Dedifferentiated amniotic fluid mesenchymal stem cell (primary cell): ENCODE results near the gene ATG7.

Experiments used
- DNase-seq: peaks from one replicate; pipeline ENCODE4 v3.0.0-alpha.2; 2016; ENCODE audit errors: extremely low spot score

Gene ATG7, protein sequence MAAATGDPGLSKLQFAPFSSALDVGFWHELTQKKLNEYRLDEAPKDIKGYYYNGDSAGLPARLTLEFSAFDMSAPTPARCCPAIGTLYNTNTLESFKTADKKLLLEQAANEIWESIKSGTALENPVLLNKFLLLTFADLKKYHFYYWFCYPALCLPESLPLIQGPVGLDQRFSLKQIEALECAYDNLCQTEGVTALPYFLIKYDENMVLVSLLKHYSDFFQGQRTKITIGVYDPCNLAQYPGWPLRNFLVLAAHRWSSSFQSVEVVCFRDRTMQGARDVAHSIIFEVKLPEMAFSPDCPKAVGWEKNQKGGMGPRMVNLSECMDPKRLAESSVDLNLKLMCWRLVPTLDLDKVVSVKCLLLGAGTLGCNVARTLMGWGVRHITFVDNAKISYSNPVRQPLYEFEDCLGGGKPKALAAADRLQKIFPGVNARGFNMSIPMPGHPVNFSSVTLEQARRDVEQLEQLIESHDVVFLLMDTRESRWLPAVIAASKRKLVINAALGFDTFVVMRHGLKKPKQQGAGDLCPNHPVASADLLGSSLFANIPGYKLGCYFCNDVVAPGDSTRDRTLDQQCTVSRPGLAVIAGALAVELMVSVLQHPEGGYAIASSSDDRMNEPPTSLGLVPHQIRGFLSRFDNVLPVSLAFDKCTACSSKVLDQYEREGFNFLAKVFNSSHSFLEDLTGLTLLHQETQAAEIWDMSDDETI

DNA sequence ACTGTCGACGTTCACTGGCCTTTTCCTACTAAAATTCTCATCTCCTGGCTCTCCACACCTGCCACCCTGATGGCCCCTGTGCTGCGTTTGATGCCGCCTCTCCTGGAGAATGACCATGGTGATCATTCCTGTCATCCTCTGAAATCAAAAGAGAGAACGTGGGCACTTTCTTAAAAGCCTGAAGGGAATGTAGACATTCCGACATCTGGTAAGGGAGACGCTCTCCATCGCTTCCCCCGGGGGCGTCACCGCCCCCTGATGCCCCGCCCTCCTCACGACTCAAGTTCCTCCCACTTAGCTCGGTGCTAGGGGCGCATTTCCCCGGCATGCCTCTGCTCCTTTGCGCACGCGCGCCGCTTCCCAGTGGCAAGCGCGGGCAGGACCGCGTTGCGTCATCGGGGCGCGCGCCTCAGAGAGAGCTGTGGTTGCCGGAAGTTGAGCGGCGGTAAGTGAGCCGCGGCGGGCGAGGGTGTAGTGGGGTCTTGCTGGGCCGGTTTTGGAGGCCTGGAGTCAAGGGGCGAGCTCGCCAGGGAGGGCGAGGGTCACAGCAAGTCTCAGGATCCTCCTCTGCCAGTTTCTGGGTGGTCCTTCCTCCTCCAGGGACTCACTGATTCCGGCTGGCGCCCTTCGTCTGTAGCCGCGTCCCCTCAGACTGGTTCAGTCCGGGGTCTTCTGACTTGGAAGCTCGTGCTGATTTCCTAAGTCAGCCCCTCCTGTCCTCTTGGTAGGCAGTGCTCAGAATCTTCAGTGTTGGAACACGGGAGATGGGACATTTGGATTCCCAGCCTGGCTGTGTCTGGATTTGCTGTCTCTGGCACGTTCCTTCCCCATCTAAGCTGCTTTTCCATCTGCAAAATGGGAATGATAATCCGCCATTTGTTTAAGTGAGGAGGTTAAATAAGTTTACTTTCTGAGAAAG lies at the start of gene ATG7:
Gene ATG7 (plus strand): TSS at position 412 of the 919 bp plus-strand sequence. CDS start 26,299 bp downstream, outside the sequence.
- DNase-seq: peak; percentile 96

DNA sequence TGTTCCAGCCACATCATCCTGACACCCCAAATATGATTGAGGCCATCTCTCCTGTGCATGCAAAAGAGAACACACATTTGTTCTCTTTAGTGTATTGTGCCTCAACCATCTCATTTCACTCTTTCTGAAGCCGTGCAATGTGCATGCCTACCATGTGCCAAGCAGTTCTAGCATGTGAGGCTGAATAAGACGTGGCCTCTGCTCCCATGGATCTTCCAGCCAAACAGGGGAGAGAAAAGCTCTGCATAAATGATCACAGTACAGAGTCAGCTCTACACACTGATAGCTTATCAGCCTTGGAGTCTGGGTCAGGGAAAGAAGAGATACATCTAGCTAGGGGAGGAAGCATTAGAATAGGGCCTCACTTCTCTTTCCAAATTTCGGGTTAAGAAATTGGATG lies 48.2 kb upstream of the ATG7 start:
- no peak for DNase-seq

DNA sequence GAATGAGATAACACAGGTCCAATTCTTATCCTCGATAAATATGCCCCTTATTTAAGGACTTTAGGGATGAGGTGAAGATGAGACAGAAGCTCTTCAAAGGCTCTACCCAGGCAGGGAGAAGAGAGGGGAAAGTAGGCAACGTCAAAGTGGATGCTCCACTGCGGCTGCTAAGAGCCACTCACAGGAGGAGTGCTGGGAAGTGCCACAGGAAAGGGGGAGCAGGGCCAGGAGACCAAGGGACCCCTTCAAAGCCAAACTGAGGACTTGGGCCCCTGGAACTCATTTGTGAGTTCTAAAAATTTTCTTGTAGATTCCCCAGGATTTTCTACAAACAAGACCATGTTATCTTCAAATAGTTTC lies 47.3 kb upstream of the ATG7 start:
- DNase-seq: no peak

DNA sequence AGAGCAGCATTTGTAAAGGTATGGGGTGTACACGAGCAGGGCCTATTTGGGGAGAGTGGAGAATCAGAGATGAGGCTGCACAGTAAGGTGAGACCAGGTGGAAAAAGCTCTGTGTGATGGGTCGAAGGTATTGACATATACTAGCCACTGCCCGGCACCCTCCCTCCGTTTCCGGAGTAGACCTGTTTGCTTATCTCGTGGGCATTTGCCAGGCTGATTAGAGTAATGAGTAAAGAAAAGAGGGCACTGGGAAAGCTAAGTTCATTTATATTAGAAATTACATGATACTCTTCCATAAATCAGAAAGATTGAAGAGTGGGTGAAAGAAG lies 46.2 kb upstream of the ATG7 start:
- no peak for DNase-seq

DNA sequence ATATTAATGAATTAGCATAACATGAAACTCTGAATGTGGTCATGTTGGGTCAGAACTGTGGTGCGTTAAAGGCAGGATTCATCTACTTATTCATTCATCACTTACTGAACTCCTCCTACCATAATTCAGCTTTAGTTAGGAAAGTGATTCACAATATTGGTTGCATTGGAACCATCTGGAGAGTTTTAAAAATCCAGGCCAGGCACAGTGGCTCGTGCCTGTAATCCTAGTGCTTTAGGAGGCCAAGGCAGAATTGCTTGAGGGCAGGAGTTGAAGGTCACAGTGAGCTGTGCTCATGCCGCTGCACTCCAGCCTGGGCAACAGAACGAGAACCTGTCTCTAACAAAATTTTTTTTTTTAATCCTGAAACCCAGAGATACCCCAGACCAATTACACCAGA lies 44.2 kb upstream of the ATG7 start:
- DNase-seq: no peak

DNA sequence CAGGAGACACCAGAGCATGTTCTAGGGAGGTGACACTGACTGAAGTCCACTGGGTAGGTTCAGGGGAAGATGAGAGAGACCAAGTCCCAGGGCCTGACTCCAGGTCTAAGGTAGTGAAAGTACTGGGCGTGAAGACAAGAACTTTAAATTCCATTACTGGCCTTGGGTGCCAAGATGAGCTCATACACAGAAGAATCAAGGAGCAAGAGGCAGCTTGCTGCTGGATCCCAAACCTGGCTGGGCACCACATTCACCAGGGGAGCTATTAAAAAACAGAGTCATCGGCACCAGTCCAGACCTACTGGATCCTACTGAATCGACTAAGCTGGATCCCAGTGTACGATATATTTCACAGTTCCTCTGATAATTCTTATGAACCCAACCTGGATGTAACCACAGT lies 42.1 kb upstream of the ATG7 start:
- DNase-seq: no peak

DNA sequence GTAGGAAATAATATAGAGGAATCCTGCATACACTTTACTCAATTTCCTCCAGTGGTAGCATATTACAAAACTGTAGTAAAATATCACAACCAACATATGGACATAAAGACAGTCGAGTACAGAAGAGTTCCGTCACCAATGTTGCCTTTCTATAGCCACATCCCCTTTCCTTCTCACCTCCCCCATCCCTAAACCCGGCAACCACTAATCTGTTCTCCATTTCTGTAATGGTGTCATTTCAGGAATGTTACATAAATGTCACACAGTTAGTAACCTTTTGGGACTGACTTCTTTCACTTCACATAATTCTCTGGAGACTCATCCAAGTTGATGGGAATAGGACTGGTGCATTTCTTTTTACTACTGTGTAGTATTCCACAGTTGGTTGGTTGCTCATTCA lies 41.4 kb upstream of the ATG7 start:
- DNase-seq: no peak

DNA sequence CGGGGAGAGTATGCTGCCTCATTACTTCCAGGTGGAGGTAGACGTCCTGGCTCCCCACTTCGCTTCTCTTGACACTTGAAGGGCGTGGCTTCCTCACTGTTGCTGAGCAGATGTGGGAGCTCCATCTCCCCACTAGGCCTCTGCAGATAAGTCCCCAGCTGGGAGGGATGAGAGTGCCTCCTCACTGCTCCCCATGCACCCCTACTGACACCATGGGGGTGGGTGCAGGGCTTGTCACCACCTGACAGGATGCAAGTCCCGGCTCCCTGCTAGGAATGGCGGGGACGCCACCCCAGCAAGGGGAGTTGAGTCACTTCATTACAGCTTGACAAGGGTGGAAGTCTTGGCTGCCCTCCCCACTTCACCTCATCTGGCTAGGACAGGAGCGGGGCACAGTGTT lies 36.8 kb upstream of the ATG7 start:
- no peak for DNase-seq

DNA sequence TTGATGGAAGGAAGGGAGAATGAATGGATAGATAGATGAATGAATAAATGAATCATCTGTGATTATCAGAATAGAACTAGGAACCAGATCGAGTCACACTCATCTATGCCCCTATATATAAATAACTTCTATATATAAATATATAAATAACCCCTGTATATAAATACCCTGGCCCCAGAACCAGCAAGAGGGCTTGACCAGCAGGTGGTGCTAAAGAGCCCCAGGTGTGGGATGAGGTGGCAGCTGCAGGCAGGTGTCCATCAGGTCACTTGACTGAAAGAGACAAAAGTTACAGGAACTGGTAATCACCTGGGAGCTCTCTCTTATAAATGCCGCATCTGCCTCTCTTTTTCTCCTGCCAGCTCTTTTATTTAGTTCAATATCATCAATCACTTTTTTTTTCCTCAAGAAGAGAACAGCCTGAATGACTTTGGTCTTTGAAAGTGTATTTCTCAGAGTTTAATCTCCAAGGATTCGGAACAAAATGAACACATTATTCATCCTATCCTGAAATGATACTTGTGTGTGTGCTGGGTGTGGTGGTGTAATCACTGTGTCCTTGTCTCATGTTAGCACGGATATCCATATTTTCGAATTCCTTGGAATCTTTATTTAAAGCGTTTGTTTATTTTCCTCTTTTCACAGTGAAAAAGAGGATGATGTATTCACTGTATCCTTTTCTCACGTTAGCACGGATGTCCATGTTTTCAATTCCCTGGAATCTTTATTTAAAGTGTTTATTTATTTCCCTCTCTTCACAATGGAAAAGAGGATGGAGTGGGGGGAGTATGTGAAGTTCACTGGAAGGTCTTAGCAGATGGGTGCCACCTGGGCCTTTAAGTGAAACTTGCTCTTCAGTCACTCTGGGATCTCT lies 35.4 kb upstream of the ATG7 start:
- peak; percentile 65 for DNase-seq

DNA sequence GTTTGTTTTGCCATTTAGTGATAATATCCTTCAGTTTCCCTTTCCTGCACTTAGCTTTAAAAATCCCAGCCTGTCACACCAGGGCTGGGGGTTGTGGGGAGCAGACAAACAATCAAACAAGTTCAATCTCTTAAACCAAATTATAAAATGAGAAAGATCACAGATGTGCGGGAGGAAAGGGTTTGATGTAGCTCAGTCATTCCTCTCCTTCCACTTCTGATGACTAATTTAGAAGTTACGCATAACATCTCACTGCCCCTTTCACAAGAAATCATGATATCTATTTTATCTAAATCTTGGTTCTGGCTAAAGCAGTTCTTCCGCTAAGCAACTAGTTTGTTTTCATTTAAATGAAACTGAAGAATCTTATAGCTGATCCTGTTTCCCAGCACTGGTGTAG lies 34.1 kb upstream of the ATG7 start:
- DNase-seq: peak; percentile 88

DNA sequence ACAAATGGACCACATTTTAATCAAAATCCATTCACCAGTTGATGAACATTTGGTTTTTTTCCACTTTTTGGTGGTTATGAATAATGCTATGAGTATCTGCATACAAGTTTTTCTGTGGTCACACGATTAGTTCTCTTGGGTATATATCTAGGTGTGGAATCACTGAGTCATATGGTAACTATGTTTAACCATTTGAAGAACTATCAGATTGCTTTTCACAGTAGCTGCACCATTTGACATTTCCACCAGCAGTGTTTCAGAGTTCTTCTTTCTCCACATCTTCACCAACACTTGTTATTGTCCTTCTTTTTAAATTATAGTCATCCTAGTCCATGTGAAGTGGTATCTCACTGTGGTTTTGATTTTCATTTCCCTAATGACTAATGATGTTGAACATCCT lies 33.3 kb upstream of the ATG7 start:
- DNase-seq: peak; percentile 63

DNA sequence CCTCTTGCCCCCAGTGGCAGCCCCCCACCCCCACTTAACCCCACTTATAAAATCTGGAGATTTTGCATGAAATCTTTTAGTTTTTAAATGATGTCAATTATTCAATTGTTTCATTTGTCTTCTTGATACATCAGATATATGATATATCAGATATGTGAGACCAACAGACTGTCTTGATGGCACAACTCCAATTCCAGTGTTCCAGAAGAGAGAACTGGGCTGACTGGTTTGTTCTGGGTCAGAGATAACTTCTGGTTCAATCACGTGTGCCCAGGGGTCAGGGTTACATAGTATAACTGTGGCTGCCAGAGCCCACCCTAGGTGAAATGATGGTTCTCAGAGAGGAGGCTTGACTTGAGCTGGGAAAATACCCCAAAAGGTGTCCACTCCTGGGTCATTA lies 32.4 kb upstream of the ATG7 start:
- no peak for DNase-seq

DNA sequence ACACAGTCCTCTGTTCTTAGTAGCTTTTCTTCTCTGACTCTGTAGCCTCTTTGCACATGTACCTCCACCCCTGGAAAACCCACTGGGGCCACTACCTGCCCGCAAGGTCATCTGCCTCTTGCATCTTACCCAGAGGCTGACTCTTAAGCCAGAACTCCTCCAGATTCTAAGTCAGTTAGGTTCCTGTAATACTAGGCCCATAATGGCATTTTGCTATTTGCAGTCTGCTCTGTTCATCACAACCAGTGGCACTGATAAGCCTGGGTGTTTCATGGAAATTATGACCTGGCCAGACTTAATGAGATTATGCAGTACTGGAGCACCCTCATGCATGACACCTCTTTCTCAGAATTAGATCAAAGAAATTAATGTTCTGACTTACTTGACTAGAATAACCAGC lies 31.7 kb upstream of the ATG7 start:
- no peak for DNase-seq

DNA sequence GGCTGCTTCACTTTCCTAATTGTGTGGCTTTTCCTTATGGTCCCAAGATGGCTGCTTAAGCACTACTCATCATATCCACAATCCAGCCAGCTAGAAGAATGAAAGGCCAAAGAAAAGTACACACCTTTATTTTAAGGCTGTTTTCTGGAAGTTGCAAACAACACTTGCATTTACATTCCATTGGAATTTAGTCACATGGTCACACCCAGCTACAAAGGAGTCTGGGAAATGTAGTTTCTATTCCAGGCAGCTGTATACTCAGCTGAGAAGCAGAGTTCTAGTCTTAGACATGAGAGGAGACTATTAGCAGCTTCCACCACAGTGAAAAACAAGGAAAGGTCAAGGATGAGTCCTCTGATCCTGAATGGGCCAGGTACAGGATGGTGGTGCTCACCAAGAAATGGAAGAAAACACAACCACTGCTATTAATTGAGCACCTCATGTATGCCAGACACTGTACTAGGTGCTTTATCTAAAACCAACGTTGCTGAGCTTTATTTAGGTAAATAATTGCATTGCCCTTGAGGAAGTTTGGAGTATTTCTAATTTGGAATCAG lies 28.0 kb upstream of the ATG7 start:
- DNase-seq: peak; percentile 23

DNA sequence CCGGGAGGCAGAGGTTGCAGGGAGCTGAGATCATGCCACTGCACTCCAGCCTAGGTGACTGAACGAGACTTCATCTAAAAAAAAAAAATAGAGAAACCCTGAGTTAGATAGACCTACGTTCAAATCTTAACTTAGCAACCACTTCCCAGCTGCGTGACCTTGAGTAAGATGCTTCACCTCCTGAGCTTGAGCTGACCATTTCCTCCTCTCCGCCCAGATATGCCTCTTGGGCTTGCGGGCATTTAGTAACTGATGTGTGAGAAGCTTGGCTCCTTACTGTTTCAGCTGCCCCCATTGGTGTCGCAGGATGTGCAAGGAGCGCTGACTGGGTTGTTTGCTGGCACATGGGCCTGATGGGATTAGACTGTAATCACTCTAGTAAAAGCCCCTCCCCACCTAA lies 26.9 kb upstream of the ATG7 start:
- DNase-seq: no peak

DNA sequence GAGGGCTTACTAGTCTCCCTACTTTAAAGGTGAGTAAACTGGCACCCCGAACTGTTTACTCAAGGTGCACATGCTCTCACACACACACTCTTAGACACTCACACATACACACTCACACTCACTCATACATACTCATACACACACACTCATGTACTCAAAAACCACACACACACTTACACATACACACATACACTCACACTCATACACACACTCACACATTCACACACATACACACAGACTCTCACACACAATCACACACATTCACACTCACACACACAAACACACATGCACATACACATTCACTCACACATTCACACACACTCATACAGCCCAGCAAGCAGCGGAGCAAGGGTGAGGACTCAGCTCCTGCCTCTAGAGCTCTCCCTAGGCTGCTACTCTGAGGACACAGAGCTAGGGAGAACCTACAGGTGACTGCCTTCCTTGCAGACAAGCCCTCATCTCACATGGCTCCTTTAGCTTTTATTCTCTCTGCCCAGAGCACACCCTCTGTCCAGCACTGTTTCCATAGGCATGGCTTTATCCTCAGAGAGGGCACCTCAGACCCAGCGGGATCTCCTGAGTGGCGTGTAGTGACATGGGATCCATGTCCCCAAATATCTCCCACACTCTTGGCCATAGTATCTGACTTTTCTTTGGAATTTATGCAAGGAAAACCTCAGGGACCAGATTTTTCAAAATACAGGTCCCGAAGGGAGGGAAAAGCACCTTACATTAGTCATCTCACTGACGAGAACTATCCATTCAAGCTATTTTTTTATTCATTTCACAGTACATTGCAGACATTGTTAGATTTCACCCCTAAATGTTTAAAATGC lies 26.2 kb upstream of the ATG7 start:
- DNase-seq: no peak

DNA sequence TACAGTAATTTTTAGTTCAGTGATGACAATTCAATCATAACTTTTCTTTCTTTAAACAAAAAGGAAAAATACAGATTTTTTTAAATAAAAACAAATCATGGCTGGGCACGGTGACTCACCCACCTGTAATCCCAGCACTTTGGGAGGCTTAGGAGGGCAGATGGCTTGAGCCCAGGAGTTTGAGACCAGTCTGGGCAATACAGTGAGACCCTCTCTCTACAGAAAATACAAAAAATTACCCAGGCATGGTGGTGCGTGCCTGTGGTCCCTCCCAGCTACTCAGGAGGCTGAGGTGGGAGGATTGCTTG lies 25.6 kb upstream of the ATG7 start:
- no peak for DNase-seq

DNA sequence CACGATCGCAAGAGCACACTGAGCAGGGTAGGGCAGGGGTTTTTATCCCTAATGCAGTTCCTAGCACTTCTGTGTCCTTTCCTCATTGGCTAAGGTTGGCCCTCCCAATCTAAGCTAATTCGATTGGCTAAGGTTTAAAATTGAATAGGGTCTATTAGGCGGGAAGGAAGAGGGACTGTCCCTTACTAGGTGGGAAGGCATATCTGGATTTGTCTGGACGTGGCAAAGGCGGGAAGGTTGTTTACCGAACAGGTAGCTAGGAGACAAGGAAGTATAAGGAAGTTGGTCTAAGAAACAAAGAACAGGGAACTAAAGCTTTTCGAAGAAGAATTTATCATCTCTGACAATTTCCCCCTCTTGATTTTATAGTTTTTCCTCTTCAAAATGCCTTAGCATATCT lies 24.8 kb upstream of the ATG7 start:
- no peak for DNase-seq

DNA sequence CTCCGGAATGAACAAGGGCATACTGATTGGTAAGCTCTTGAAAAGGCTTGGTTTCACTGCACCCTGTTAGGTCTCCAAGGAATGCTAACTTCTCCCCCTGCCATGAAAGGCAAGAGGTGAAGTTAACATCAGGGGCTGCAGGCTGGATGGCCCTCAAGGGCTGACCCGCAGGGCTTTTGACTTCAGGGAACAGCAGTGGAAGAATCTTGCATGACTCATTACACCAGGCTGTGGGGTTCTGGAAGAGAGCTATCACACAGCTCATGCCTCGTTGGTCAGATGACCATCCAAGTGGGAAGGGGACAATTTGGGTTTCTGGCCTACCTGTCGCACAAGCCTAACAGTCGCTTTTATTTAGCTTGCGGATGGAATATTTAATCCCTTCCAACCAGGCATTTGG lies 23.6 kb upstream of the ATG7 start:
- DNase-seq: no peak
